ENCODE results near the gene RASIP1.

GRCh38 chr19:48738557-48739403, 1.6 kb downstream of the RASIP1 start:
- TF ChIP-seq CTCF (IDR thresholded peaks at IDR 0.05 in 8 of 11, conservative IDR thresholded peaks at IDR 0.05 in 3 of 11) (peak in 6 of 11 experiments; percentile 50 to 68 (median 56)), POLR2AphosphoS5 (IDR thresholded peaks at IDR 0.05) (peak; percentile 28 to 69 (median 54))

Data from spleen (tissue), 7 donors.